GM21619 (cell line): ENCODE measurements around the gene TMEM89.
A peak's percentile ranks its signal among the peaks of the same experiment; 100 is the strongest.

Experiments
- ATAC-seq: cut with Tn5 transposase; IDR thresholded peaks from one replicate; pipeline ENCODE4 v1.9.1; 2021; ENCODE audit not compliant: unreplicated experiment

Gene TMEM89

DNA sequence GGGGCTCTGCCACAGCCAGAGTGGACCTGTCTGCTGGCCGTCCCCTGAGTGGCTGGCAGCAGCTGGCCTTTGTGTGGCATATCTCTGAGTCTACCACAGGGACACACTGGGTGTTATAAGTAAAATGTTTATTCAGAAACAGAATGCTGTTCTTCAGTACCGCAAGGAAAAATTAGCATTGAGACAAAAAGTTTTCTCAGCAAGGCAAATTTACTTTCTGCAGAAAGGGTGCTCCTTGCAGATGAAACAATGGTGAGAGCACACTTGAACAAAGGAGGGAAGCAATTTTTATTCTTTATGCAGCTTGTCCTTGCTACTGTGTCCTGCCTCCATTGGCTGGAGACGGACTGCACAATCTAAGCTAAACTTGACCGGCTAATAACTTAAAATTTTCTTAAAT is 4.0 kb downstream of the TMEM89 start:
- no peak for ATAC-seq

DNA sequence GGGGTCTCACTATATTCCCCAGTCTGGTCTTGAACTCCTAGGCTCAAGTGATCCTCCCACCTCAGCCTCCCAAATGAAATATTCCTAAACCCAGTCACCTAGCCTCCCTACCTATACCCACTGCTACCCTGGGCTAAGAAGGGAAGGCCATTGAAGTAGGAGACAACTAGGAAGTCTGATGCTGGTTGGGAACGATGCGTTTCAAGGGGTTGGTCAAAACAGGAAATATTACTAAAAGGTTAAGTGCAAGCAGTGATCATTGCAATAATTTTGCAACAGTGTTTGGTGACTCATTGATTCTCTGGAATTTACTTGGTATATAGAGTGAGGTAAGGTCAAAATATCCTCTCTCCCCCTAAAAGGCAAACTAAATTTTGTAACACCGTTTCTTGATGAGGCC is 7.5 kb downstream of the TMEM89 start:
- no peak for ATAC-seq

GRCh38 chr3:48612309-48612708 is 9.3 kb downstream of the TMEM89 start:
- ATAC-seq: no peak

GRCh38 chr3:48609088-48610005 is 12.2 kb downstream of the TMEM89 start, which contains the start of gene UQCRC1:
UQCRC1 (minus strand) TSS chr3:48609646; CDS start chr3:48609620, 26 bp downstream.
- ATAC-seq: peak; percentile 96

DNA sequence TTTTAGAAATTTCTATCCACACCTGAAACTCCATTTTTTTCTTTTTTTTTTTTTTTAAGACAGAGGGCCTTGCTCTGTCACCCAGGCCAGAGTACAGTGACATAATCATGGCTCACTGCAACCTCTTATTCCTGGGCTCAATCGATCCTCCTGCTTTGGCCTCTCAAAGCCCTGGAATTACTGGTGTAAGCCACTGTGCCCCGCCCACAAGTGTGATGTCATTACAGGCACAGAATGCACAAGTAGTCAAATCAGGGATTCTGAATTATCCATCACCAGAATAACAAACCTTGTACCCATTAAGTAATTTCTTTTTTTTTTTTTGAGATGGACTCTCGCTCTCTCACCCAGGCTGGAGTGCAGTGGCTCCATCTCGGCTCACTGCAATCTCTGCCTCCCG is 14.1 kb downstream of the TMEM89 start:
- ATAC-seq: no peak

DNA sequence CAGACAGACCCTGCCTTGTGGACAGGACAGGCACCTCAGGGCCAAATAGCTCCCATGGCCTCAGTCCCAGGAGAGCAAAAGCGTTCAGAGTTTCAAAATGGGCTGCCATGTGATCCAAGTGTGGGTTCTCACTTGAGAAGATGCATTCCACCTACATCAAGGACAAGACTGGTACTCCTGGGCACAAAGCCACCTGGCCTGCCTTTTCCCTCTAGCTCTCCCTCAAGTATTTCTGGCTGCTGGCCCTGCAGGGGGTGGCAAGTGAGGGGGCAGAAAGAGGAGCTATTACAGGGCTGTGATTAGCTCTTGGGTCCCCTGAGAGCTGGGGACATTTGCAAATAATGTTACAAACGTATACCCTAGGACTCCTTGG is 20.0 kb downstream of the TMEM89 start:
- ATAC-seq: no peak

GRCh38 chr3:48600711-48601621 is 20.6 kb downstream of the TMEM89 start:
- ATAC-seq: no peak

GRCh38 chr3:48599509-48600285 is 21.9 kb downstream of the TMEM89 start:
- no peak for ATAC-seq

DNA sequence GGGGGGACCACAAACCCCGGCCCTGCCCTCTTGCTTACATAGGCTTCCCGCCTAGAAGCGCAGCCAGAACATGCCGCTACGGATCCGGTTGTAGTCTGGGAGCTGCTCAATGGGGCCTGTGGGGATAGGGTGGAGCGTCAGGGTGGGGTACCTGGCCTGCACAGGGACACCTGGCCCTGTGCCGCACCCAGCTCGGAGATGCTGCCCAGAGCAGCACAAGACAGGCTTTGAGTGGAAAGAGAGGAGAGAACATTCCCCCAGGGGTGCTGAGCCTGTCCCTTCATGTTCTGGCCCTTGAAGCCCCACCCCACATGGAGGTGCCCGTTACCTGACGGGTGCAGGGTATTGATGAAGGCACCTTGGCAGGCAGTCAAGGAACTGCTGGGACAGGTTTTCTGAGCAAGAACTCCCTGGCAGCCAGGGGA is 22.5 kb downstream of the TMEM89 start:
- ATAC-seq: no peak

DNA sequence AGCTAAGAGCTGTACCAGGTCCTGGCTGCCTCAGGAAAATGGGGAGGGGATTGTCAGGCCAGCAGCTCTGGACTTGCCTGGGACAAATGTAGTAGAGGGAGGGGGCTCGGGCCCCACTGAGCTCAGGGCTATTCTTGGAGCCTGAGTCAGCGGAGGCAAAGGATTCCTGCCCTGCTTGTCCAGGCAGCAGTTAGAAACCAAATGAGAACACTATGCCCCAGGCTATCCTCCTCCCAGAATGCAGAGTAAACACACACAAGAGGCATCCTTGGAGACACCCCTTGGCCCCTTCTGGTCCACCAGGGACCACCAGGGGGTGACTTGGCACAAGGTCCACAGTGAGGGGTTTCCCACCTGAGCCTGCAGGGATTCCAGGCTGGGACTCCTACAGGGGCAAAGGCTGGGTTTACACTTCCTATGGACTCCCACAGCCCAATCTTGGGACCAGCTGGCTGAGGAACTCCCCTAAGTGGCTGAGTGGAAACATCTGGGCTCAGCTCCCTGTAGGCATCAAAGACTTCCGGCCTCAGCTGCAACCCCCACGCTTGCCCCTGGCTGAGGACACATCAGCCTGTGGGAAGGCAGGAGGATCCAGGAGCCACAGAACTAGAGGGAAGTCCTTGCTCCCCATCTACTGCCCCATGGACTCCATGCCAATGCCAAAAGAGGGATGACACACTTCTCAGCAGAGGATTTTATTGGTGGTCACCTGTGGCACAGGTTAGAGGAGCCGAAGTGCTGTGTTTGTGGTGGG is 23.1 kb downstream of the TMEM89 start:
- no peak for ATAC-seq

DNA sequence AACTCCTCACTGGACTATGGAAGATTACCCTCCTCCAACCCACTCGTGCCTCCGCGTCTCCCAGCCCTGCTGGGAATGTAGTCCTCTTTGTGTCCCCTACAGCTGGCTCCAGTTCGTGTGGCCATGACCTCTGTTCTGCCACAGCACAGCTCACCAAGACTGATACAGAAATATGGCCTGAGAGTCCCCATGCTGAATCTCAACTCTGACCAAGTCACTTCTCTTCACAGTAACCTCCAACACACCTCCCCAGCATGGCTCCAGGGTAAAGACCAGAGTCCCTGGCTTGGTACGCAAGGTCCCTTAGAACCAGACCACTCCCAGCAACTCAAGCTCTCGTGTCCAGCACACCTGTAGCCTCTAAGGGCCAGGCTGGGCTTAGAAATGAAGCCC is 24.2 kb downstream of the TMEM89 start:
- no peak for ATAC-seq

GRCh38 chr3:48596676-48597407 is 24.7 kb downstream of the TMEM89 start:
- no peak for ATAC-seq

DNA sequence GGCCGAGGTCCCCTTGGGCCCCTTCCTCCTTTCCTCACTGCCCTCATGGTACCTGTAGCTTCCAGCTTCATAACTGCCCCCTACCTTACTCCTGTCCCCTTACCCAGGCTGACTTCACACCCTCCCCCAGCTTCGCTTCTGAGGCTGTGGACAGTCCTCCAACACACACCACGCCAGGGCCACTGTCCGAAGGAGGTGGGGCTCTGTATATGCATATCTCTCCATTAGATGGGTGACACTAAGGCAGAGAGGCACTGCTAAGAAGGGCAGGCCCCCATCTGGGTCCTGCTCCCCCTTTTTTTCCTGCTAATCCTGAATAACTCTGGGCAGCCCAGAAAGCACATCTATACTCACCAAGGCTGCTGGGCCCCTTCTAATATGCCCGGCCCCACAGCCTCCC is 25.4 kb downstream of the TMEM89 start:
- ATAC-seq: no peak

- ATAC-seq: no peak
Measured at GRCh38 chr3:48595526-48596121, 25.9 kb downstream of the TMEM89 start.

GRCh38 chr3:48595075-48595525 is 26.5 kb downstream of the TMEM89 start, which contains the start of gene COL7A1:
COL7A1 (minus strand) TSS chr3:48595329; CDS start chr3:48595159, 170 bp downstream.
- no peak for ATAC-seq

DNA sequence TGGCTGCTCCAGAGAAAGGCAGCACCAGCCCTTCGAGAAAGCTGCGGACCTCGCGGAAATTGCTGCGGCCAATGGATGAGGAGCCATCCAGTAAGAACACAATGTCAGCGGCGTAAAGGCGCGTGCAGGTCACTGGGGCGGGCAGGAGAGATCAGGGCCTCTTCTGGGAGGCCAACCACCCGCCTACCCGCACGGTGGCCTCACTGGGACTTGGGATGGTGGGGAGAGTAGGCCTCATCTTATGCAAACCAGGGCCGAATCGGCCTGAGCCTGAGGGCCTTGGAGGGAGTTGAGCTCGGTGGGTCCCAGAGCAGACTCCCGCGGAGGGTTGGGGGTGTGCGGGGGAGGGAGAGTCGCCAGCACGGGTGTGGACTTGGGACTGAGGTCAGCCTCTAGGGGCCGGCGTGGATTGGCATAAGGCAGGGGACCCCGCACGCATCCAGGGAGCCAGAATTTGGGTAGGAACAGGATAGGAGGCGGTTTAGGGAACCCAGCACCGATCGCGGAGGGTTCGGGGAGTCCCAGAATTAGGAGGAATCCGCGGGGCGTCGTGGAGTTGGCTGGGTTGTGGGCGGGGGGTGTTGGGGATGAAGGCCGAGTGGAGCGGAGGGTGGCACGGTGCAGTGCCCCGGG is 27.0 kb downstream of the TMEM89 start:
- no peak for ATAC-seq

GRCh38 chr3:48593337-48593736 is 28.2 kb downstream of the TMEM89 start:
- ATAC-seq: no peak

DNA sequence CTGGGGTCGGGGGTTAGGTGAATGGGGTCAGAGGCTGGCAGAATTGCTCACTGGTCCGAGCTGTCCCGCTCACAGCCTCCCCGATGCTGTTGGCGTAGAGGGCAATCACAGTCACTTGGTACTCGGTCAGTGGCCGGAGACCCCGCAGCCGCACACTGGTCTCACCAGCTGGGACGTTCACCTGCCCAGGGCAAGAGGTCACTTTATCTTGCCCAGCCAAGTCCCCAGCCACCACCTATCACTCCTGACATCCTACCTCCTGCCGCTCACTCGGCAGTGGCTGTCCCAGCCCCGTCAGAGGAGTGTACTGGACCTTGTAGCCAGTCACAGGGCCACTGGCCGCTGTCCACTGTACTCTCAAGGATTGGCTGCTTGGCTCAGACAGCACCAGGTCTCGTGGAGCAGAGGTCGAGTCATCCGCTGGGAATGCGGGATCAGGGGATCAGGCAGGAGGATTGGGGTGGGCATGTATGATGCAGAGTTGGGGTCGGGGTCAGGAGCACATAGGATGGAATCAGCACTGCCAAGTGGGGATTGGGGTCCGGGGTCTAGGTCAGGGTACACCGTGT is 29.0 kb downstream of the TMEM89 start:
- ATAC-seq: no peak
